GM21717 (cell line): ENCODE measurements around the gene ICAM5.

Source experiments
- ATAC-seq: cut with Tn5 transposase; IDR thresholded peaks from one replicate; pipeline ENCODE4 v1.9.1; 2021; ENCODE audit warnings: mild to moderate bottlenecking, moderate library complexity; ENCODE audit not compliant: unreplicated experiment

ICAM5 gene

GRCh38 chr19:10291554-10292205 is 1.9 kb downstream of the ICAM5 start:
- ATAC-seq = peak; percentile 1

DNA sequence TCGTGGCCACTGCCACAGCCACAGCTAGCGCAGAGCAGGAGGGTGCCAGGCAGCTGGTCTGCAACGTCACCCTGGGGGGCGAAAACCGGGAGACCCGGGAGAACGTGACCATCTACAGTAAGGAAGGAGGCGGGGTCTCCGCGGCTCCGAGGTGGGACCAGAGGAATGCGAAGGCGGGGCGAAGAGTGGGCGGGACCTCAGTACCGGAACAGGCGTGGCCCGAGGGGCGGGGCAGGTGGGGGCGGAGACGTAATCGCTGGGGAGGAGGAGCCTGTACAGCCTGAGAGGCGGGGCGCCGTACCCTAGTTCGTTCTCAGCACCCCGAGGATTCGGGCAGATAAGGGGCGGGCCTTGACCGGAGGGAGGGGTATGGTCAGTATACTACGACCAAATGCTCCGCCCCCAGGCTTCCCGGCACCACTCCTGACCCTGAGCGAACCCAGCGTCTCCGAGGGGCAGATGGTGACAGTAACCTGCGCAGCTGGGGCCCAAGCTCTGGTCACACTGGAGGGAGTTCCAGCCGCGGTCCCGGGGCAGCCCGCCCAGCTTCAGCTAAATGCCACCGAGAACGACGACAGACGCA is 2.5 kb downstream of the ICAM5 start:
- peak; percentile 34 for ATAC-seq

DNA sequence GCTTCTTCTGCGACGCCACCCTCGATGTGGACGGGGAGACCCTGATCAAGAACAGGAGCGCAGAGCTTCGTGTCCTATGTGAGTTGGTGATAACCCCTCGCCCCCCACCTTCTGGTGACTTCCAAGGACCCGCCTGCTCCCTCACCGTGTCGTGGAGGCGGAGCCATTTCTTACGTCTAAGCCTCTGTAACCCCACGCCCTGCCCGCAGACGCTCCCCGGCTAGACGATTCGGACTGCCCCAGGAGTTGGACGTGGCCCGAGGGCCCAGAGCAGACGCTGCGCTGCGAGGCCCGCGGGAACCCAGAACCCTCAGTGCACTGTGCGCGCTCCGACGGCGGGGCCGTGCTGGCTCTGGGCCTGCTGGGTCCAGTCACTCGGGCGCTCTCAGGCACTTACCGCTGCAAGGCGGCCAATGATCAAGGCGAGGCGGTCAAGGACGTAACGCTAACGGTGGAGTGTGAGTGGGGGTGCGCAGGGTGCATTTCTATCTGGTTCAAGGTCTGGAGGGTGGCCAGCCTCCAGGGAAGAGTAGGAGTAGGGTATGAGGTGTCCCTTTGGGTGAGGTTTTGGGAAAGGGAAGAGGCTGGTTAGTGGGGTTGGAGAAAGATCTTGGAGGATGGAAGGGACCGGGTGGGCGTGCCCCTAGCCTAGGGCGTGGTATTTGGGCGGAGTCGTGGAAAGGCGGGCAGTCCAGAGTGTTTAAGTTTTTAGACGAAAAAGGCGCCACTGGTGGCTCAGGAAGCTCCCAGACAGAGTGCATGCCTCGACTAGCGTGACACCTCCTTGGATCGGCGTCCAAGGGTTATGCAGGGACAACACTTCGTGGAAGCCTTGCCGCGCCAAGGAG is 3.3 kb downstream of the ICAM5 start:
- ATAC-seq = no peak

- ATAC-seq = no peak
These were observed 4.0 kb downstream of the ICAM5 start for GRCh38 chr19:10293637-10294367.

- no peak for ATAC-seq
These were observed 4.6 kb downstream of the ICAM5 start for GRCh38 chr19:10294368-10294697.

- ATAC-seq = no peak
These were observed 5.6 kb downstream of the ICAM5 start for GRCh38 chr19:10295305-10295846.

- ATAC-seq = no peak
These were observed 6.3 kb downstream of the ICAM5 start for GRCh38 chr19:10295847-10296591.

GRCh38 chr19:10299545-10300458 is 10.1 kb downstream of the ICAM5 start:
- ATAC-seq = no peak

DNA sequence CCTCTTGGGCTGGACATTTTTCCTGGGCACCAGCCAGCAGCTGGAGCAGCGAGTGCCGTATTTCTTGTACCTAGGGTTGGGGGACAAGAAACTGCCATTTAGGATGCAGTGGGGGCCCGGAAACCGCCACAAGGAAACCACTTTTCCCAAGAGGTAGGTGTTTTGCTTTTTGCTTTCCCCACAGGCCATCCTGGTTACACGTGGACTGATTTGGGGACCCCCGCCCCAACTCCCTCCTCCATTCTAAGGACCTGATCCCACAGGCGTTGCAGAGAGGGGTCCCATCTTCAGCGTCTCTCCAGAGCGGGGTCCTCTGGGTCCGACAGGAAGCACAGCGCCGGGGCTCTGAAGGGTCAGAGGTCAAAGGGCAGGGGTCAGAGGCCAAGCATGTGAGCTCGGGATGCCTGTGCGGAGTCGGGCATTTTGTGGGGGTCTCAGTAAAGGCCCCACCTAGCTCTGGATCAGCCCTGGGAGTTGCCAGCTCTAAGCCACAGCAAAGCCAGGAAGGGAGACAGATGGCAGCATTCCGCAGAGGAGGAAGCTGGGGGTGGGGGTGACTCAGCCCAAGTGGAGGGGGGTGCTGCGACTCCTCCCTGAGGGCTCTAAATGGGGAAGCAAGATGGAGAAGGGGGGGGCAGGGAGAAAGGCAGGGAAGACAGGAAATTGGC is 15.5 kb downstream of the ICAM5 start:
- no peak for ATAC-seq

- ATAC-seq = no peak
These were observed 16.6 kb downstream of the ICAM5 start for GRCh38 chr19:10306327-10306726.

DNA sequence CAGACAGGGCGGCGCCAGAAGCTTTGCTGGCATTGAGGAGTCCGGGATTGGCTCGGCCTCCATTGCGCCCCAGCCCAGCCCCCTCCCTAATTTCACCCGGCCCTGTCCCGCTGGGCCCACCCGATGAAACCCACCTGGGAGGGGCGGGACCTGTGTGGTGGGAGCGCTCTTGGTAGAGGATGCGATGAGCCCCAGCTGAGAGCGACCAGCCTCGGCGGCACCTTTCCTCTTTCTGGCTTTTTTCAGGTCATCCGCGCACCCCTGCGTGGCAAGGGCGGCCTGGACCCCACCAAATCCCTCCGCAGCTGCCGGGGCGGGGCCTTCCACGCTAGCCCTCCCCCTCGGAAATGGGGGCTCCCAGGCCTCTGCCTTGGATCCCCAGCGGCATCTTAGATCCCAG is 19.7 kb downstream of the ICAM5 start, which contains the start of gene ZGLP1:
ZGLP1 (minus strand) TSS at position 393 of the 400 bp plus-strand sequence.
- no peak for ATAC-seq

DNA sequence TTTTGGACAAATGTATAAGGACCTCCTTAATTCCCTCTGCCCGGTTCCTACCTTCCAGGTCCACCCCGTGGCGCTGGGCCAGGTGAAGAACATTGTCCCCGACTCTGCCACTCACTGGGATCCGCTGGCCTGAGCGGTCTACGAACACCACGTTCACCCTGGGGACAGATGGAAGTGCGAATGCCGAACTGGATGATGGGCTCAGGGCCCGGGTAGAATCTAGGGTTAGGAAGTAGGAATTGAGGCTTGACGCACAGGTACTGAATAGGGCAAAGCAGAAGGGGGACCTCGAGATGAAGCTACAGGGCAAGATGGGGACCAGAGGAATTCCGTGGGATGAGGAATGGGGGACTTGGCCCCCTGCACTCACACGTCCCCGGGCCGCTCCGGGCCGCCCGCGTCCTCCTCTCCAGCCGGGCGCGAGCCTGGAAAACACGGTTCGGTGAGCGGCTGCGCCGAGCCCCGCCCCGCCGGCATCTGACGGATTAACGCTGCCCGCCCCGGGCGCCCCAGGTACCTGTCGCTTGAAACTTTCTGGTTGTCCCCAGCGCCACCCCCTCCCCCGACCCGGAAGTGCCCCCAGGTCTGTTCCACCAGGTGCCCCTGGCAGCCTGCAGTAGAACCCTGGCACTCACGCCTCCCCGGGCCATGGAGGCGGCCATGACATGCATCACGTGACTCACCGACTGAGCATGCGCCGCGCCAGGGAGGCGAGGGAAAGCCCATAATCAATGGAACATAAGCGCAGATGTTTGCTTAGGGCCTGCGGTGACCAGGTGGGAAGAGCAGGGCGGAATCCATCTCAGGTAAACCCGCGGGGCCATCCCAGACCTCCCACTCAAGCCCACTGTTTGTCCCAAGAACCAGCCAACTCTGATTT is 25.8 kb downstream of the ICAM5 start, which contains the start of gene FDX2:
FDX2 (minus strand) TSS at position 681 of the 880 bp plus-strand sequence; CDS start at position 662, 19 bp downstream.
- no peak for ATAC-seq

DNA sequence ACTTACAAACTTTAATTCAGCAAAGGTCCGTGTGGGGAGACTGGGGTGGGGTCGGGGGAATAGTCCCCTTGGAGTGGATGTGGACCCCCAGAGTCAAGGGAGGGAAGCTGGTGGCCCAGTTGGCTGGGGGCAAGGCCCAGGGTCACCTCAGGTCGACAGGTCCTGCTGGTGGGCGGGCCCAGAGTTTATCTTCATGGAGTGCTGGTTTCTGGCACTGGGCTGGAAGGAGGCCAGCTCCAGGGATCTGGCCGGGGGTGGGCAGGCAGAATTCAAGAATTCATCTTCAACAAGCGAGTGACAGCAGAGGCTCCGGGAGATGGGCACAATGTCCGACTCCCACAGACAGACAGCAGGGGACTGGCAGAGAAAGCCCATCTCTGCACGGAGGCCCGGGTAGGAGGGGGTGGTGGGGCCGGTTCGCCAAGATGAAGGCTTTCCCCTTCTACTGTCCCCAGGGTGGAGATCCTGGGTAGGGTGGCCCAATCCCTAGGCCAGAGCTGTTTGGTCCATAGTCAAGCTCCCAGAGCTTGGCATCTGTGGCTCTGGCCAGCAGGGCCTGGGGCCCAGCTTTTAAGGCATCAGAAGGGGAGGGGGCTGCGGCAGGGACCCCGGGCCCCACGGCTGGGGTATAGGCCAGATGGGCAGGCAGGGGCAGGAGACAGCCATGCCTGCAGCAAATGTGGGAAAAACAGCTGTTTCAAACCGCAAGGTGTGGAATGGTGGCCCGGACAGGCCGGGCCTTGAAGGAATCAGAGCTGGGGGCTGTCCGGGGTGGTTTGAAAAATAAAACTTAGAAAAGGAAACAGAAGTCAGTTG is 26.7 kb downstream of the ICAM5 start:
- no peak for ATAC-seq

GRCh38 chr19:10317045-10317856 is 27.5 kb downstream of the ICAM5 start:
- ATAC-seq = no peak

DNA sequence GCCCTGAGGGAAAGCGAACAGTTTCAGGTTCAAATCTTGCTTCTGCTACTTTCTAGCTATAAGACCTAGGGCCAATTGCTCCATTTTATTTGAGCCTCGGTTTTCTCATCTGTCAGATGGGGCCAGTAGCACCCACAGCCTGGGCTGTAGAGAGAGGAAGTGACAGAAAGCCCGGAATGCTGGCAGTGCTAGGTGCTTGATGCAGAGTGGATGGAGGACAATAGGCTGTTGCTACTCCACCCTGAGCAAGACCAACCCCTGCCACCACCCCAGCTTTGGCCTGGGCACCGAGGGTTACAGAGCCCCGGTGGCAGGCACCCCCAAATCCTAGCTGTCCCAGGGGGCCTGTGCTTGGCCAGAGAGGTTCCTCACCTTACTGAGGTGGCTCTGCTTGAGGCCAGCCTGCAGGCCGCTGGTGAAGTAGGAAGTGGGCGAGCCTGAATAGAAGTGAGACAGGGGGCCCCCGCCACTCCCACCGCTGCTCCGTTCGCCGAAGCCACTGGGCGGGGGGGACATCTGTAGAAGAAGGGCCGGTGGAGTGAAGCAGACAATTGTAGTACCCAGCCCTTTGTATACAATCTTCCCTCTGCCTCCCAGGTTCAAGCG is 28.2 kb downstream of the ICAM5 start:
- ATAC-seq = no peak
